GM23338 (cell line): ENCODE results near the gene FLVCR1. TPM values are rescaled to one million over a fixed set of nuclear protein-coding genes. Genes with fewer than 3 reads are reported as not detected.

Experiments used
- ATAC-seq: fragments of 200-7000 bp; cut with Tn5 transposase; 3 replicates; pipeline ENCODE4 v1.9.1; 2020
- DNase-seq: peaks from one replicate; pipeline ENCODE4 v3.0.0-alpha.2; 2015; ENCODE audit warnings: low spot score
- H2AFZ ChIP-seq: fragments of 200-600 bp; sonication (generic); 2 replicates; pipeline ENCODE4 v1.8.0; 2016; ENCODE audit warnings: antibody characterized with exemption, mild to moderate bottlenecking, moderate library complexity
- H3F3A ChIP-seq: fragments of 200-600 bp; sonication (generic); replicated peaks from 2 replicates; pipeline ENCODE4 v1.8.0; 2017; ENCODE audit warnings: antibody characterized with exemption, mixed run types, low read depth
- H3K27ac ChIP-seq: fragments of 200-600 bp; sonication (generic); 2 replicates; pipeline ENCODE4 v1.6.1; 2016; ENCODE audit warnings: low read depth
- H3K27me3 ChIP-seq: fragments of 200-600 bp; sonication (generic); 2 replicates; pipeline ENCODE4 v1.8.0; 2016; ENCODE audit warnings: mild to moderate bottlenecking, mixed run types, moderate library complexity; ENCODE audit not compliant: insufficient read depth
- H3K36me3 ChIP-seq: fragments of 200-600 bp; sonication (generic); 2 replicates; pipeline ENCODE4 v1.8.0; 2016; ENCODE audit warnings: mild to moderate bottlenecking; ENCODE audit not compliant: insufficient read depth
- H3K4me1 ChIP-seq: fragments of 200-600 bp; sonication (generic); 2 replicates; pipeline ENCODE4 v1.8.0; 2016; ENCODE audit warnings: mild to moderate bottlenecking, moderate library complexity; ENCODE audit not compliant: insufficient read depth
- H3K4me2 ChIP-seq: fragments of 200-600 bp; sonication (generic); 2 replicates; pipeline ENCODE4 v1.7.1; 2017; ENCODE audit warnings: mixed run types
- H3K4me3 ChIP-seq: fragments of 200-600 bp; sonication (generic); 2 replicates; pipeline ENCODE4 v1.6.1; 2016; ENCODE audit warnings: mixed run types
- H3K79me2 ChIP-seq: fragments of 200-600 bp; sonication (generic); replicated peaks from 2 replicates; pipeline ENCODE4 v1.8.0; 2017; ENCODE audit warnings: mild to moderate bottlenecking; ENCODE audit not compliant: insufficient read depth
- H3K9me2 ChIP-seq: fragments of 200-600 bp; sonication (generic); 2 replicates; pipeline ENCODE4 v1.8.0; 2017; ENCODE audit not compliant: insufficient read depth
- H4K20me1 ChIP-seq: fragments of 200-600 bp; sonication (generic); replicated peaks from 2 replicates; pipeline ENCODE4 v1.8.0; 2017; ENCODE audit warnings: mild to moderate bottlenecking; ENCODE audit not compliant: insufficient read depth
- H3K27ac Mint-ChIP-seq: 2 replicates; pipeline ENCODE4 v1.8.0; 2020; ENCODE audit warnings: inconsistent platforms, mild to moderate bottlenecking, moderate library complexity, mixed read lengths
- H3K27me3 Mint-ChIP-seq: 3 replicates; pipeline ENCODE4 v1.8.0; 2022; ENCODE audit warnings: low read depth, mild to moderate bottlenecking, moderate library complexity, mixed read lengths, inconsistent platforms; ENCODE audit not compliant: insufficient read depth, poor library complexity
- H3K36me3 Mint-ChIP-seq: 3 replicates; pipeline ENCODE4 v1.8.0; 2021; ENCODE audit warnings: low read depth, mild to moderate bottlenecking, inconsistent platforms, moderate library complexity, mixed read lengths
- H3K4me1 Mint-ChIP-seq: 3 replicates; pipeline ENCODE4 v1.8.0; 2020; ENCODE audit warnings: mild to moderate bottlenecking, inconsistent platforms, mixed read lengths
- H3K4me3 Mint-ChIP-seq: 3 replicates; pipeline ENCODE4 v1.8.0; 2021; ENCODE audit warnings: moderate library complexity, mild to moderate bottlenecking, inconsistent platforms, mixed read lengths
- H3K9me3 Mint-ChIP-seq: 3 replicates; pipeline ENCODE4 v1.8.0; 2020; ENCODE audit warnings: moderate library complexity, mild to moderate bottlenecking, inconsistent platforms, mixed read lengths
- CREB1 ChIP-seq: fragments of 250-450 bp; sonication (Bioruptor Pico); IDR thresholded peaks from 2 replicates; pipeline ENCODE4 v1.5.0; 2020; ENCODE audit warnings: low read depth, mild to moderate bottlenecking, moderate library complexity
- EZH2 ChIP-seq: fragments of 200-600 bp; sonication (generic); IDR thresholded peaks from one replicate; pipeline ENCODE4 v1.8.0; 2017; ENCODE audit warnings: antibody characterized with exemption, mild to moderate bottlenecking, low read depth; ENCODE audit not compliant: unreplicated experiment
- EZH2phosphoT487 ChIP-seq: fragments of 200-600 bp; sonication (generic); IDR thresholded peaks from one replicate; pipeline ENCODE4 v1.8.1; 2018; ENCODE audit warnings: antibody characterized with exemption; ENCODE audit not compliant: unreplicated experiment
- JUNB ChIP-seq: IDR thresholded peaks from one replicate; pipeline ENCODE4 v1.6.1; 2016; ENCODE audit warnings: antibody characterized with exemption; ENCODE audit not compliant: unreplicated experiment
- NANOG ChIP-seq: IDR thresholded peaks from 2 replicates; pipeline ENCODE4 v1.6.1; 2016; ENCODE audit warnings: antibody characterized with exemption, borderline replicate concordance
- POLR2AphosphoS5 ChIP-seq: IDR thresholded peaks from 2 replicates; pipeline ENCODE4 v1.6.1; 2016; ENCODE audit warnings: antibody characterized with exemption, low read depth
- ZNF114 ChIP-seq: fragments of 250-450 bp; sonication (Bioruptor Pico); IDR thresholded peaks from 2 replicates; pipeline ENCODE4 v1.5.0; 2020; ENCODE audit warnings: mild to moderate bottlenecking, moderate library complexity
- ZNF331 ChIP-seq: fragments of 250-450 bp; sonication (Bioruptor Pico); IDR thresholded peaks from 2 replicates; pipeline ENCODE4 v1.5.0; 2020; ENCODE audit warnings: low read depth, mild to moderate bottlenecking, moderate library complexity
- polyA plus RNA-seq: library from polyadenylated mRNA; unstranded; fragments of >200 nt; fragmentation: Nextera tagmentation; extraction: Ambion mirVana; gene quantifications from 2 replicates; pipeline ENCODE4 v1.2.1, GENCODE V29; 2016
- total RNA-seq: library from RNA; depleted of rRNA; stranded (reverse); fragments of >200 nt; shearing (Covaris generic); gene quantifications from 2 replicates; pipeline ENCODE4 v1.2.3, GENCODE V29; 2014
- TF ChIP-seq, protein P1 (sequence below): IDR thresholded peaks from 2 replicates; pipeline ENCODE4 v1.6.1; 2016; ENCODE audit warnings: antibody characterized with exemption
- TF ChIP-seq, protein P2 (sequence below), 2 experiments: fragments of 200-600 bp in 1 of 2; sonication (generic) in 1 of 2; conservative IDR thresholded peaks; 2 replicates each; pipeline versions ENCODE4 v1.5.1 to v1.6.1; 2016 to 2017; ENCODE audit warnings: antibody characterized with exemption in 2 of 2, low read depth in 2 of 2, mild to moderate bottlenecking in 2 of 2, moderate library complexity in 1 of 2

FLVCR1 gene
- total and polyA plus RNA-seq, 2 experiments from 2014 or later, result 60.5 to 93.5 TPM

DNA sequence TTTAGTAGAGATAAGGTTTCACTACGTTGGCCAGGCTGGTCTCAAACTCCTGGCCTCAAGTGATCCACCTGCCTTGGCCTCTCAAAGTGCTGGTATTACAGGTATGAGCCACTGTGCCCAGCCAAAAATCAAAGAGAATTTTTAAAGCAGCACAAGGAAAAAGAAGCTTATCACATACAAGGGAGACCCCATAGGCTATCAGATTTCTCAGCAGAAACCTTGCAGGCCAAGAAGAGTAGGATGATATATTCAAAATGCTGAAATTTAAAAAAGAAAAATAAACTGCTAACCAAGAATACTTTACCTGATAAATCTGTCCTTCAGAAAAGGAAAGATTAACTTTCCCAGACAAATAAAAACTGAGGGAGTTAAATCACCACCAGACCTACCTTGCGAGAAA, 43.2 kb downstream of the FLVCR1 start:
- Mint-ChIP-seq H3K4me3 (no peak overlapping the region), H3K27me3 (peaks cover 24% of the 10 kb centered on the region), H3K36me3 (peaks cover 99% of the 10 kb centered on the region), H3K27ac (no peak overlapping the region; the same call in 1 of the 2 replicates), H3K9me3 (peaks cover 63% of the 10 kb centered on the region), H3K4me1 (peaks cover 28% of the 10 kb centered on the region)
- ATAC-seq, result no peak
- no peaks in the 10 kb centered on the region for H4K20me1 ChIP-seq
- no peak for DNase-seq
- TF ChIP-seq POLR2AphosphoS5 (no peak), ZNF114 (CRISPR knock-in tag) (no peak), ZNF331 (CRISPR knock-in tag) (no peak)
- H3K4me1 ChIP-seq, result peaks cover 5% of the 10 kb centered on the region
- peaks cover 51% of the 10 kb centered on the region for H3K79me2 ChIP-seq
- no peaks in the 10 kb centered on the region for H3K27me3 ChIP-seq
- peak overlapping the region; percentile 33 for H3K27ac ChIP-seq
- peaks cover 29% of the 10 kb centered on the region for H3F3A ChIP-seq
- no peak overlapping the region for H3K4me3 ChIP-seq
- no peak overlapping the region for H2AFZ ChIP-seq
- no peaks in the 10 kb centered on the region for H3K9me2 ChIP-seq
- H3K36me3 ChIP-seq, result peaks cover 57% of the 10 kb centered on the region
- H3K4me2 ChIP-seq, result no peak overlapping the region

DNA sequence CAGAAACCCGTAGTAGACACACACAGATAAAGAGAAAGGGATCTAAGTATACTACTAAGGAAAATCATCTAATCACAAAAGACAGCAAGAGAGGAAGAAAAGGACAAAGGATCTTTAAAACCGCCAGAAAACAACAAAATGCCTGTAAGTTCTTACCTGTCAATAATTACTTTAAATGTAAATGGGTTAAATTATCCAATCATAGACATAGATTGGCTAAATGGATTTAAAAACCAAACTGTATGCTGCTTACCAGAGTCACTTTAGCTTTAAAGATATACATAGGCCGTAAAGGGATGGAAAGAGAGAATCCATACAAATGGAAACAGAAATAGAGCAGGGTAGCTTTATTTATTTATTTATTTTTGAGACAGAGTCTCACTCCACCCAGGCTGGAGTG, 44.0 kb downstream of the FLVCR1 start:
- H3K9me3 Mint-ChIP-seq, result peaks cover 63% of the 10 kb centered on the region
- peaks cover 98% of the 10 kb centered on the region for H3K36me3 Mint-ChIP-seq
- H3K79me2 ChIP-seq, result peaks cover 59% of the 10 kb centered on the region

DNA sequence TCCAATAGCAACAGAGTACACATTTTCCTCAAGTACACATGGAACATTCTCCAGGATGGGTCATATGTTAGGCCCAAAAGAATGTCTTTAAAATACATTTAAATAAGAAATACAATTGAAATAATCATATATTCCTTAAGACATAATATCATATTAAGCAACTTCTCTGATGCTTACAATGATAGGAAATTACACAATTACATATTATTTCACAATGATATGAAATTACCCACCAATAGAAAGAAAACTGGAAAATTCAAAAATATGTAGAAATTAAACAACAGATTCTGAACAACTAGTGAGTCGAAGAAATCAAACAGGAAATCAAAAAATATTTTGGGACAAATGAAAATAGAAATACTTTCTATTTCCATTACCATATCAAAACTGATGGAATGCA, 45.6 kb downstream of the FLVCR1 start:
- Histone ChIP-seq H3K4me2 (no peak overlapping the region), H3K79me2 (peaks cover 67% of the 10 kb centered on the region), H3K27ac (no peak overlapping the region), H3K4me3 (no peak overlapping the region), H2AFZ (no peak overlapping the region), H3K36me3 (peaks cover 44% of the 10 kb centered on the region; the same call in 1 of the 2 replicates), H3K4me1 (peaks cover 24% of the 10 kb centered on the region), H3F3A (peaks cover 20% of the 10 kb centered on the region; the same call in 1 of the 2 replicates), H3K9me2 (no peaks in the 10 kb centered on the region), H3K27me3 (no peaks in the 10 kb centered on the region), H4K20me1 (no peaks in the 10 kb centered on the region)
- peaks cover 97% of the 10 kb centered on the region for H3K36me3 Mint-ChIP-seq
- H3K27me3 Mint-ChIP-seq, result peaks cover 25% of the 10 kb centered on the region
- ATAC-seq (no peak), DNase-seq (no peak)
- peaks cover 63% of the 10 kb centered on the region for H3K9me3 Mint-ChIP-seq
- no peak overlapping the region for H3K27ac Mint-ChIP-seq
- H3K4me1 Mint-ChIP-seq, result peaks cover 46% of the 10 kb centered on the region
- TF ChIP-seq NANOG, result no peak
- TF ChIP-seq, protein P1, sequence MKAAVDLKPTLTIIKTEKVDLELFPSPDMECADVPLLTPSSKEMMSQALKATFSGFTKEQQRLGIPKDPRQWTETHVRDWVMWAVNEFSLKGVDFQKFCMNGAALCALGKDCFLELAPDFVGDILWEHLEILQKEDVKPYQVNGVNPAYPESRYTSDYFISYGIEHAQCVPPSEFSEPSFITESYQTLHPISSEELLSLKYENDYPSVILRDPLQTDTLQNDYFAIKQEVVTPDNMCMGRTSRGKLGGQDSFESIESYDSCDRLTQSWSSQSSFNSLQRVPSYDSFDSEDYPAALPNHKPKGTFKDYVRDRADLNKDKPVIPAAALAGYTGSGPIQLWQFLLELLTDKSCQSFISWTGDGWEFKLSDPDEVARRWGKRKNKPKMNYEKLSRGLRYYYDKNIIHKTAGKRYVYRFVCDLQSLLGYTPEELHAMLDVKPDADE, result no peak
- TF ChIP-seq JUNB, result no peak
- TF ChIP-seq, protein P2, sequence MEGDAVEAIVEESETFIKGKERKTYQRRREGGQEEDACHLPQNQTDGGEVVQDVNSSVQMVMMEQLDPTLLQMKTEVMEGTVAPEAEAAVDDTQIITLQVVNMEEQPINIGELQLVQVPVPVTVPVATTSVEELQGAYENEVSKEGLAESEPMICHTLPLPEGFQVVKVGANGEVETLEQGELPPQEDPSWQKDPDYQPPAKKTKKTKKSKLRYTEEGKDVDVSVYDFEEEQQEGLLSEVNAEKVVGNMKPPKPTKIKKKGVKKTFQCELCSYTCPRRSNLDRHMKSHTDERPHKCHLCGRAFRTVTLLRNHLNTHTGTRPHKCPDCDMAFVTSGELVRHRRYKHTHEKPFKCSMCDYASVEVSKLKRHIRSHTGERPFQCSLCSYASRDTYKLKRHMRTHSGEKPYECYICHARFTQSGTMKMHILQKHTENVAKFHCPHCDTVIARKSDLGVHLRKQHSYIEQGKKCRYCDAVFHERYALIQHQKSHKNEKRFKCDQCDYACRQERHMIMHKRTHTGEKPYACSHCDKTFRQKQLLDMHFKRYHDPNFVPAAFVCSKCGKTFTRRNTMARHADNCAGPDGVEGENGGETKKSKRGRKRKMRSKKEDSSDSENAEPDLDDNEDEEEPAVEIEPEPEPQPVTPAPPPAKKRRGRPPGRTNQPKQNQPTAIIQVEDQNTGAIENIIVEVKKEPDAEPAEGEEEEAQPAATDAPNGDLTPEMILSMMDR (conservative IDR thresholded peaks at IDR 0.05; ENCODE audit: low read depth in 2 of 2), result no peak
- TF ChIP-seq POLR2AphosphoS5, result no peak
- no peak for TF ChIP-seq ZNF114 (CRISPR knock-in tag)
- no peak for TF ChIP-seq EZH2
- no peak for TF ChIP-seq EZH2phosphoT487
- TF ChIP-seq CREB1 (CRISPR knock-in tag), result no peak
- no peak overlapping the region for H3K4me3 Mint-ChIP-seq

More for the DNA sequence above, 44.0 kb downstream of the FLVCR1 start:
- no peak for DNase-seq
- TF ChIP-seq EZH2 (no peak), ZNF331 (CRISPR knock-in tag) (peak; percentile 4; the same call in 1 of the 2 replicates)
- Histone ChIP-seq H3K4me2 (no peak overlapping the region), H3F3A (peaks cover 26% of the 10 kb centered on the region), H3K4me1 (peaks cover 12% of the 10 kb centered on the region), H3K36me3 (peaks cover 54% of the 10 kb centered on the region; the same call in 1 of the 2 replicates), H4K20me1 (no peaks in the 10 kb centered on the region), H3K27ac (peak overlapping the region; percentile 33; the same call in 1 of the 2 replicates), H3K27me3 (no peaks in the 10 kb centered on the region), H3K4me3 (no peak overlapping the region), H2AFZ (no peak overlapping the region), H3K9me2 (no peaks in the 10 kb centered on the region)
- H3K27ac Mint-ChIP-seq, result no peak overlapping the region
- no peak overlapping the region; the same call in 2 of the 3 replicates for H3K4me3 Mint-ChIP-seq
- H3K27me3 Mint-ChIP-seq, result peaks cover 24% of the 10 kb centered on the region
- peaks cover 34% of the 10 kb centered on the region for H3K4me1 Mint-ChIP-seq
- ATAC-seq, result no peak
